HG03342 (cell line): ENCODE measurements around the gene TRIP13.

ENCODE experiments used
- ATAC-seq: cut with Tn5 transposase; IDR thresholded peaks from one replicate; pipeline ENCODE4 v1.9.1; 2021; ENCODE audit warnings: mild to moderate bottlenecking, moderate library complexity; ENCODE audit not compliant: unreplicated experiment

The TRIP13 gene

DNA sequence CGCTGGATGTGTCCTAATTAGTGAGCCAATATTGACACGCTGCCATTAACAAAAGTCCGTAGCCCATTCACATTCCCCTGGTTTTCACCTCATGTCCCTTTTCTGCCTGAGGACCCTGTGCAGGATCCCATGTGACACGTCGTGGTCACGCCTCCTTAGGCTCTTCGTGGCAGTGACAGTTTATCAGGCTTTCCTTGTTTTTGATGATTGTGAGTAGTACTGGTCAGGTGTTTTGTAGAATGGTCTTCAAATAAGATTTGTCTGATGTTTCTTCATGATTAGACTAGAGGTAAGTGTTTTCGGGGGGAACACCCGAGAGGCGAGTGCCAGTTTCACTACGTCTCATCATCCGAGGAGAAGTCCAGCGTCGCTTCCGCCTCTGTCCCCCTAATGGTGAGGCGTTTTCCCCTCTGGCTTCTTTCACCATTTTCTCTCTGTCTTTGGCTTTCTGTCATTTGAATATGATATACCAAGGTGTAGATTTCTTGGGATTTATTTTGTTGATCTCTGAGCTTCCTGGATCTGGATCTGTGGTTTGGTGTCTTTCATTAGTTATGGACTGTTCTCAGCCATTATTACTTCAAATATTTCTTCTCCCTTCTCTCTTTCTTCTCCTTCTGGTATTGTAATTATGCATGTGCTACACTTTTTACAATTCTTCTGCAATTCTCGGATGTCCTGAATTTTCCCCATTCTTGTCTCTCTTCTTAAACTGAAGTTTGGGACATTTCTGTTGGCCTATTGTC, 57.3 kb downstream of the TRIP13 start:
- ATAC-seq = no peak

GRCh38 chr5:951940-952596, 59.4 kb downstream of the TRIP13 start:
- ATAC-seq = no peak

DNA sequence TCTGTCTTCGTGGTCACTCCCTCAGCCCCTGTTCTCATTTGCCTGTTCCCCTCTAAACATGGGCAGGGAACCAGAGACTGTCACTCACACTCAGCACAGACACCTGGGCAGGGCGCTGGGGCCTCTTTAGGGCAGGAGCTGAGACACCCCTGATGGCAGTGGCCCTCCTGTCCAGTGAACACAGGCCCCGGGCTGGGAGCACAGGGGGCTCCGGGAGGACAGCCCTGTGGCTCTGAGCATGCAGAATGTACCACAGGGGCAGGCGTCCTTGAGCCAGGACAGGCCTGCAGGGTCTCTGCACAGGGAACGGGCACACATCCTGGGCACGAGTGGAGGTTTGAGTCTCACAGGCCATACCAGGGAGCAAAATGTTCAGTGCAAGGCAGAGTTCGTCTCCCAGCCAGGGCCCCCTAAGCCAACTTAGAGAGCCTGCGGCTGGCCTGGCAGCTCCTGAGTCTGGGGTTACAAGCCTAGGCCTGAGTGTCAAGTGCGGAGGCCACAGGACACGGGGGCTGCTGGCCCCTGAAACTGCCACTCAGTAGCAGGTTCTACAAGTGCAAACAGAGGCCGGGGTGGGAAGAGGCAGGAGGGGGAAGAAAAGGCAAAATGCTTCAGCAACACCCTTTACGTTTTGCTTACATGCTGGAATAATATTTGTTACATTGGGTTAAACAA, 60.0 kb downstream of the TRIP13 start:
- ATAC-seq = no peak

- ATAC-seq = no peak
Measured at GRCh38 chr5:953535-954449, 61.1 kb downstream of the TRIP13 start.

DNA sequence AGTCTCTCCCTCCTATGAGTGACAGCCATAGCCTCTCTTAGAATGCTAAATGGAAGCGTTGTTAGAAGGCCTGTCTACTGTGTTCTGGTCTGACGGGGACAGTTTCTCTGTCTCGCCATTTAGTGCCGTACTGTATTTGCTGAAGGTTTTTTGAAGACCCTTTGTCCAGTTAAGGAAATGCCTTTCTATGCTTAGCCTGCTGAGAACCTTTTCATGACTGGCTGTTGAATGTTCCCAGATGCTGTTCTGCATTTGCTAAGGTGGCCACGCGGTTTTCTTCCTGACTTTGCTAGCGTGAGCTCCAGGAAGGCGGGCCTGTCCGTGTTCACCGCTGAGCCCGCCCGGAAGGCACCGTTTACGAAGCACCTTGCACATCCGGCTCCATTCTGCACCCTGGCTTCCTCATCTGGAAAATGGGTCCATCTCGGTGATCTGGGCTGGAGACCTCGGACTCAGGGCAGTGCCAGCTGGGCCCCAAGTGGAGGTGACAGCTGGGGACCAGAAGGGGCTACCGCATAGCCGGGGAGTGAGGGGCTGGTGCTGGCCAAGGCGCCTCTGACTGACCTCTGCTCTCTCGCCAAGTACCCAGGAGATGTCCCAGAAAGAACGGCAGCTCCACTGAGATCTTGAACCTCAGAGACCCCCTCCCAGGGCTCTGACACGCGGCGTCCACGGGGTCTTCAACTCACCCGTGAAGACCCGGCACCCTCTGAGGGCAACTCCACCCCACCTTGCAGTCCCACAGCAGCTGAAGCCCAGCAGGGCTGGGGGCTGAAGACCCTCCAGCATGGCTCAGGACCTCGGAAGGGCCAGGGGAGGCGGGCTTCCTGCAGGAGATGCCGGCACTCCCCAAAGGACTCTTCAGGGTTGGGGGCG, 63.4 kb downstream of the TRIP13 start:
- no peak for ATAC-seq

DNA sequence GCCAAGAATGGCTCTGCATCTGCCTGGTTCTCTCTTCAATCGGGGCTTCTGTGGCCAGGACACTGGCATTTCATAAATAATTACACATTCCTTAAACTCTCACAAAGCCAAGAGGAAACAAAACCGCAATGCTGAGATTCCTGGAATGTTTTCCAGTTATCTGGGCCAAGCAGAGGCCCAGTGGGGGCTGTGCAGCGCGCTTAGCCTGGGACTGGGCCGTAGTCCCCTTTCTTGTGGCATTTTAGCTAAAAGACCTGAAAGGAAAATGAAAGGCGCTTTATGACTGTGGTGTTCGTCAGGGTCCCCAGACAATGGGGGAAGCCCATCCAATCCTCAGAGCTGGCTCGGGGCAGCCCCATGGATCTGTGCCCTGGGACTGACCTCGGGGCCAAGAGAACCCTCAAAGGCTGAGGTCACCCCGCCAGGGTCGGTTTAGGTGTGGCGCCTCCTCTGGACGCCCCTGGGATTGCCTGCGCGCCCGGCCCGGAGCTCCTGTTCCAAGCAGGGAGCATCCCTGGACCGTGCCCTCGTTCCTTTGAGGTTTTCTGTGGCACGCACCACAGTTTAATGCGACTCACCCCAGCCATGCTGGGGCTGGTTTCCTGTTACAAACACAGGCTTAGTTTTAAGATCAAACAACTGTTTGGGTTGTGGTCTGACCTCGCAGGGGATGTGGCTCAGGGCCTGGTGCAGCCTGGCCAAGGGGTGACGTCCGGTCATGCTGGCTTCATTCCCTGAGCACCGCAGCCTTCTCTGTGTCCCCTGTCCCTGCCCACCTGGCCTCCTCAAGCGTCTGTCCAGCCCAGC, 64.5 kb downstream of the TRIP13 start:
- ATAC-seq = peak; percentile 68

DNA sequence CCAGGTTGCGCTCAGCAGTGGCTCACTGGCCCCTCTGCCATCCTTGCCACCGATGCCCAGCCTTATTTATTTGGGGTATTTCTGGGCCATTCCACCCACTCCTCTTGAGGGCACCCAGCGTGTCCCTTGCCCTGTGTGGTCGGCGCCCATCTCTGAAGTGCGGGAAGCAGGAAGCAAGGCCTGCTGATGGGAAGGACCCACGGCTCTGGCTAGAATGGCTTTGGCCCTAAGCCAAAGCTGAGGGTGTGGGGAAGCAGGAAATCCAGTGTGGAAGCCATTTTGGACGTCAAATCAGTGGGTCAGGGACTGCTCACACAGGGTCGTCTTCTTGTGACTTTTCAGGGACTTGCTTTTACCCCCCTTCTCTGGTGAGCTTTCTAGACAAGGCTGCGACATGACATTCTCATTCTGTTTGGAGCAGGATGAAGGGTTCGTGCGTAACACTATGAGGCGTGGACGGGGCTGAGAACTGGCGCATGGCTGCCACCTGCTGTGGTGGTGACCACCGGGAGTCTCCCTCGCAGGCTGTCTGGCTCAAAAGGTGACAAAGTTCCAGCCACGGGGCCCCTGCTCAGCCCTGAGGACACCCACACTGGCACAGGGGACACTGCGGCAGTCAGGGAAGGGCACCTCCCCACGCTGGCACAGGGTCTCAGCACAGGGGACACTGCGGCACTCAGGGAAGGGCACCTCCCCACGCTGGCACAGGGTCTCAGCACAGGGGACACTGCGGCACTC, 65.2 kb downstream of the TRIP13 start:
- no peak for ATAC-seq

GRCh38 chr5:958701-959571, 66.3 kb downstream of the TRIP13 start:
- no peak for ATAC-seq

- no peak for ATAC-seq
Measured at GRCh38 chr5:959581-960531, 67.2 kb downstream of the TRIP13 start.

DNA sequence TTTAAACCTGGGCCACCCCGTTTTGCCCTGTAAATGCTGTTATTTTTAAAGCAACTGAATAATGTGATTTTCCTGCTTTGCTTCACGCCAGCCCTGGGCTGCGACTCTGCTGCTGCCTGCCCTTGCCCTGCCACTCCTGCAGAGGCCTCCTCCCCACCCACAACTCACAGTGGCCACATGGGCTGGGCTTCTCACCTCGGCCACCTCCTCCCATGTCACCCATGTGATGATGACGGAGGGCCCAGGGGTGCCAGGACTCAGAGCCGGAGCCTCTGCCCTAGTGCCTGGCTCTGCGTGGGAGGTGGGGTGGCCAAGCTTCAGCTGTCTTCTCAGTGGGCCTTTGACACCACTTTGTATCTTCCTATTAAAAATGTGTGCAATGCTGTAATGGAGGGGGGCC, 67.9 kb downstream of the TRIP13 start:
- ATAC-seq = no peak

- no peak for ATAC-seq
Measured at GRCh38 chr5:961002-961710, 68.5 kb downstream of the TRIP13 start.

DNA sequence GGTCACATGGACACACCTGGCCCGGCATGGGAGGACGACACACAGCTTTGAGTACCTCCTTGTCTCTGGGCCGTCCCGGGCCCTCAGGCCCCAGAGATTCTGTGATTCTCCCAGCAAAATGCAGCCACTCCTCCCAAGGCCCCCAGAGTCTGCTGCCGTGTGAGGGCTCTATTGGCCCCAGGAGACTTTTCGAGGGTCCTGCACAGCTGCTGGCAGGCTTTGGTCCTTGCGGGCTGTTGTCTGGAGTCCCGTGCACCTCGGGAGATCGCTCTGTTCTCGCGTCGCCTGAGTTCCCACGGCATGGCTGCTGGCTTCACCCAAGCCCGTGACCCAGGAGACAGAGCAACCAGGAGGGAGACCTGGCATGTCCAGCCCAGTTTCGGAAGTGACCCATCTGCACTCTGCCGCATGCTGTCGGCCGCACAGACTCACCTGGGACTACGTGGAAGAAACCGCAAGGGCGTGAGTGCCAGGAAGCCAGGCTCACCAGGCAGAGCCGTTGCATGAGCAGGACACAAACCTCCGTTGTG, 69.1 kb downstream of the TRIP13 start:
- ATAC-seq = no peak

GRCh38 chr5:962386-962785, 69.7 kb downstream of the TRIP13 start:
- ATAC-seq = no peak

GRCh38 chr5:962801-963200, 70.1 kb downstream of the TRIP13 start:
- no peak for ATAC-seq

DNA sequence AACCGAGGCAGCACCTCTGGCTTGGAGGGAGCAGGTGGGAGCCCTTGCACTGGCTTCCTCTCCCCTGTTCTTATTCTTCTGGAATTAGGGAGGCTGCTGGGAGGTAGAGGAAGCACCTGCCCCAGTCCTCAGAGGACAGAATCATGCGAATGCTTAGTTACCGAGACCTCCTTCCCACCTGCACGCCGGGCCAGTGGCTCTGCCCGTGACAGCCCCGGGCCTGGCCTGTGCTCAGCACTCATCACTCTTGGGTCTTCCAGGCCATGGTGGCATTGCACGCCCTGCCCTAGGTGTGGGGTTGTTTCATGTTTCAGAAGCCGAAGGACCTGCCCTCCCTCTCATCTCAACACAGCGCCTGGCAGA, 70.6 kb downstream of the TRIP13 start:
- ATAC-seq = peak; percentile 38
